RPMI7951 (cell line): ENCODE measurements around the gene TMEM248. TPM values are rescaled to one million over a fixed set of nuclear protein-coding genes. Genes with fewer than 3 reads are reported as not detected.
"Not testable (repeated sequence)": the region's sequence is repeated elsewhere in the genome, so short reads cannot be mapped to it uniquely, and the experiment has no call there.

Experiments
- DNase-seq: peaks from one replicate; pipeline ENCODE4 v3.0.0-alpha.2; 2012; ENCODE audit warnings: low read depth
- total RNA-seq: library from RNA; depleted of rRNA; stranded (reverse); fragments of >200 nt; shearing (Covaris generic); gene quantifications from 2 replicates; pipeline ENCODE4 v1.2.3, GENCODE V29; 2014

Gene TMEM248
- total RNA-seq, 1 experiment from 2014 or later, result 120 TPM

DNA sequence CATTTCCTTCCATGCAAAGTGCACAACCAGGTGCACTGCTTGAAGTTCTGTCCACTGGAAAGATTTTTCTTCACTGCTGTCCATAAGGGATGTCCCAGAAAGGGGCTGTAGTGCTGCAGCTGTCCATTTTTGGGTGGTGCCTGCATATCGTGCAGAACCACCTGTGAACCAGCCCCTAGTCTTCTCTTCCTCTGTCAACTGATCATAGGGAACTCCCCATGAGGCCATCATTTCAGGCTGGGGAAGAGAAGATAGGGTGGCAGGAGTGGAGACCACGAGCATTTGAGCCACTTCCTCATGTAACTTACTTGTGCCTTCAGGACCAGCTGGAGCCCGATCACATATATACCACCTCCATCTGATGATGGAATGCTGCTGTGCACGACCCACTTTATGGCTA lies 12.4 kb upstream of the TMEM248 start:
- DNase-seq, result not testable (repeated sequence)

DNA sequence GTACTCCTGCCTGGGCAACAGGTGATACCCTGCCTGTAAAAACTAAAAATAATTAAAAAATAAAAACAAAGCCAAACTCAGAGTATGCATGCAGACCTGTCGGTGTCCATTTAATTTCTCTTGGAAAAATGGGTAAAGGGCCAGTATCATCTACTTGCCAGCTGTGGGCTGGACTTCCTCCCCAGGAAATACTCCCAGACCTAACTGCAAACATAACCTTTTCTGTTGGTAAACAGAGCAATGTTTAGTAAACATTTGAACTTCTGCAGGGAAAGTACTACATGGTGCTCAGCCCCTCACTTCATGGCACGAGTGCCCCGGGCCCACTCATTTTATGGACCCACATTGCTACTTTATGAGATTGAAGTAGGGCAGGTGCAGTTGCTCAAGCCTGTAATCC lies 10.2 kb upstream of the TMEM248 start:
- no peak for DNase-seq

DNA sequence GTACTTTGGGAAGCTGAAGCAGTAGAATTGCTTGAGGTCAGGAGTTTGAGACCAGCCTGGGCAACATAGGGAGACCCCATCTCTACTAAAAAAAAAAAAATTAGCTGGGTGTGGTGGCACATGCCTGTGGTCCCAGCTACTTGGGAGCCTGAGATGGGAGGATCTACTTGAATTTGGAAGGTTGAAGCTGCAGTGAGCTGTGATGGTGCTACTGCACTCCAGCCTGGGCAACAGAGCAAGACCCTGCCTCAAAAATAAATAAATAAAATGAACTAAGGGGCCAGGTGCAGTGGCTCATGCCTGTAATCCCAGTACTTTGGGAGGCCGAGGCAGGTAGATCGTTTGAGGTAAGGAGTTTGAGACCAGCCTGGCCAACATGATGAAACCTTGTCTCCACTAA lies 9.8 kb upstream of the TMEM248 start:
- not testable (repeated sequence) for DNase-seq

DNA sequence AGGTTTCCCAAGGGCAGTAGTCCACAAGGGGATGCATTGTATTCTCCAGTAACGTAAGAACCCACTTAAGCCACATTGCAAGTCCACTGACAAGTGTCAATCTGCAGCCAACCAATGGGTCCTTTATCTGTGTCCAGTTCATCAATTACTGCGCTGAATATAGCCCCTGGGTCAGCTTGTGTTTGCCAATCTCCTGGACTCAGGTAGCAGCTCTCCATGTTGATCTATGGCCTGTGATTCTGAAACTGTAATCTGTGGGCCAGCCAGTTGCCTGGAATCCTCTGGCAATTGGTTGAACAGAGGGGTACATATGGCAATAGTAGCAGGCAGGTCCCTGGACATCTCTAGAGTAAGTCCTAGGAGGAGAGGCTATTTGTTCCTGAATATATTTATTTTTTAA lies 8.8 kb upstream of the TMEM248 start:
- no peak for DNase-seq

DNA sequence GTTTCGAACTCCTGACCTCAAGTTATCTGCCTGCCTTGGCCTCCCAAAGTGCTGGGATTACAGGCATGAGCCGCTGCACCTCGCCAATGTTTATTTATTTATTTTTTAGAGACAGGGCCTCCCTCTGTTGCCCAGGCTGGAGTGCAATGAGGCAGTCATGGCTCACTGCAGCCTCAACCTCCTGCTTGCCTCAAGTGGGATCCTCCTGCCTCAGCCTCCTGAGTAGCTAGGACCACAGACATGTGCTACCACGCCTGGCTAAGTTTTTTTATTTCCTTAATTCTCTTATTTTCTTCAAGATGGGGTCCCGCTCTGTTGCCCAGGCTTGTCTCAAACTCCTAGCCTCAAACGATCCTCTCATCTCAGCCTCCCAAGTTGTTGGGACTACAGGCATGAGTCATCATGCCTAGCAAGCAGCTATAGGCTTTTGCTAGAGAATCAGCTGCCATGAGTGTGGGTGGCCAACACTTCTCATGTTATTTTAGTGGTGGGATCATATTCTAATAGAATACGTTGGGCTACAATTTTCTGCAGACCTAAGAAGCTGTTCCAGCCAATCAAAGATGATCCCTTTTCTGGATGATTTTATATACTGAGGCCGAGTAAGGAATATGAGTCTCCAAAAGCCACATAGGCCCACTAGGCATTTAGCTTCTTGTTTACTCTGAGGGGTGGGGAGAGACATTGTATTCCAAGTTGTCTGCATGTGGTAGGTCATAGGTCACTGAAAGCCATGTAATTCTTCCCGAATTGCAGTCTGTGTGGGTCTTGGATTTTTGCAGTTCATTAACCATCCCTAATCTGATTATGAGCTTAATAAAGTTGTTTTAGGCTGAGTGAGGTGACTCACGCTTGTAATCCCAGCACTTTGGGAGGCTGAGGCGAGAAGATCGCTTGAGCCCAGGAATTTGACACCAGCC lies 7.6 kb upstream of the TMEM248 start:
- DNase-seq, result peak; percentile 8

DNA sequence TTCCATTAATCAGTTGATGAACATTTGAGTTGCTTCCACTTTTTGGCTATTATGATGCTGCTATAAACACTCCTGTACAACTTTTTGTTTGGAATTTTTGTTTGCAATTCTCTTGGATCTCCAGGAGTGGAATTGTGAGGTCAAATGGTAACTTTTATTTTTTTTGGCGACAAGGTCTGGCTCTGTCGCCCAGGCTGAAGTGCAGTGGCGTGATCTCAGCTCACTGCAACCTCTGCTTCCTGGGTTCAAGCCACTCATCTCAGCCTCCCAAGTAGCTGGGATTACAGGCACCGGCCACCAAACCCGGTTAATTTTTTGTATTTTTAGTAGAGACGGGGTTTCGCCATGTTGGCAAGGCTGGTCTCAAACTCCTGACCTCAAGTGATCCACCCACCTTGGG lies 3.1 kb upstream of the TMEM248 start:
- not testable (repeated sequence) for DNase-seq

DNA sequence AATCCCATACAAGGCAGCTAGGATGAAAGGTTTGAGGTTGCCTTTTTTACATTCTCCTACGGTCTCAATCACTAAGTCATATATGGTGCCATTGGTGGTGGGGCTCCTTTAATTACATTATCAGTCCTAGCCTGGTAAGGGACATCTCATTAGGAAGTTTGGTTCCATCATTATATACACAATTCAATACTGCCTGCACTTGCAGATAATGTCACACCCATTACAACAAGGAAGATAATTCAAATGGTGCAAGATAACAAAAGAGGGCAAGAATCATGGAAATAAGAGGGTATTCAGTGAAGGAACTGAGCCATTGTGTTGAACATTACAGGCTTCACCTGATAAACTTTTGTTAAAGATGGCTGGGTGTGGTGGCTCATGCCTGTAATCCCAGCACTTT lies 1.7 kb upstream of the TMEM248 start:
- DNase-seq, result no peak

DNA sequence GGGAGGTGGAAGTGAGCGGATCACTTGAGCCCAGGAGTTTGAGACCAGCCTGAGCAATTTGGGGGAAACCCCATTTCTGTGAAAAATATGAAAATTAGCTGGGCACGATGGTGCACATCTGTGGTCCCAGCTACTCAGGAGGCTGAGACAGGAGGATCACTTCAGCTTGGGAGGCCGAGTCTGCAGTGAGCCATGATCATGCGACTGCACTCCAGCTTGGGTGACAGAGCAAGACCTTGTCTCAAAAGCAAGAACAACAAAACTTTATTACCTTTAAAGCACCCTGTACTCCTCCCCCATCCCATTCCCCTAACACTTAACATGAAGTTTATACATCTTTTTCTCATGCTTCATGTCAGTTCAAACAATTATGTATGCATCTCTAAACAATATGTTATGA lies 1.3 kb upstream of the TMEM248 start:
- no peak for DNase-seq

DNA sequence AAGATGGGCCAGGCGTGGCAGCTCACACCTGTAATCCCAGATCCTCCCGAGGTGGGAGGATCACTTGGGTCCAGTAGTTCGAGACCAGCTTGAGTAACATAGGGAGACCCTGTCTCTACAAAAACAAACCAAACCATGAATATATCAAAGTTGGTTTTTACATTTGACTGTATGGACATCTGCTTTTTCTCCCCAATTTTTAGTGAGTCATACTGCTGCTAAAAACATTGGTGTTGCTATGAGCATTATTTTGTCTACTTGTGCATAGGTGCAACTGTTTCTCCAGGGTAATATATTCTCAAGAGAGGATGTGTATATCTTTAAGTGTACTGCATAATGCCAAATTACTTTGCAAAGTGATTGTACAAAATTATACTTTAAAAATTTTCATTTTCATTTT lies 769 bp upstream of the TMEM248 start:
- DNase-seq, result no peak

DNA sequence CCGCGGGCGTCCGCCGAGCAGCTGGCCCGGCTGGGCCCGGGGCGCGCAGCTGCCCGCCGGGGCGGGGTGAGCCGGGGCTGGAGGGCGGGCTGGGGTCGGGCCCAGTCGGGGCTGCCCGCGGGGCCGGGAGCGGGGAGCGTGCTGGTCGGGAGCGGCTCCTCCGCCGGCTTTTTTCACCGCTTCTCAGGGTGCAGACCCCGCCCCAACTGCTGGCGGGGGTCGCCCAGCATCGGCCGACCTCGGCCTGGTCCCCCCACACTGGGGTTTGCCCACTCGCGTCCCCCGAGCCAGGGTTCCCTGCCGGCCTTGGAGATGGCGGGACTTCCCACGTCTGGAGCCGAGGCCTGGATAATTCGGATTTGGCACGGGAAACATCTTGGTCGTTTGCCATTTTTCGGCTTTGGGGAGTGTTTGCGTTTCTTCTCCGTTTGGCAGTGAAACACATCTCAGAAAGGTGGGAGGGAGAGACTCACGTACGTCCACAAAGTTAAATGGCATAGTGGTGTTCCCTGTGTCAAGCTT lies 432 bp downstream of the TMEM248 start:
- peak; percentile 56 for DNase-seq

DNA sequence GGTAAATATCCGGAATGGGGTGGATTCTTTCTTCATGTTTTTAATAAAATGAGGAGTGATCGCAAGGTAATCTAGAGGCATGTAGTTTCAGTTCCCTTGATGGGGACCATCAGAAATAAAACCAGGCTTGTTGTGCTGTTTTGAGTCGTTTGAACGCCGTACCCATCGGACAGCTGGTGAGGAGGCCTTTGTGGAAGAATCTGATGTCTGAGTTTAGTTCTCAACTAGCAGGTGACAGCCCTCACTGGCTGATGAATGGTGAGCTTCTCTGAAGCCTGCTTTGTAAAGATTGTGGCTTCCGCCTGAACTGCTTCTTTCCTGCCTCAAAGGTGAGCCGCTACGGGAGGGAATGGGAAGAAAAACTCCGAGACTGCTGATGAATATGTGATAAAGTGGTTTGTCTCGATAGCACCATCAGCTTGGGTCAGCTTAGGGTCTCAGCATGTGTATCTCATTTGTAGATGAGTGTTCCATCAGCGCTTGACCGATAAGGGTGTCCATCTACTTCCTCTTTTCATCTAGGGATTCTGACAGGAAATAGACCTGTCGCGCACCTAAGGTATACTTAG lies 977 bp downstream of the TMEM248 start:
- peak; percentile 4 for DNase-seq

DNA sequence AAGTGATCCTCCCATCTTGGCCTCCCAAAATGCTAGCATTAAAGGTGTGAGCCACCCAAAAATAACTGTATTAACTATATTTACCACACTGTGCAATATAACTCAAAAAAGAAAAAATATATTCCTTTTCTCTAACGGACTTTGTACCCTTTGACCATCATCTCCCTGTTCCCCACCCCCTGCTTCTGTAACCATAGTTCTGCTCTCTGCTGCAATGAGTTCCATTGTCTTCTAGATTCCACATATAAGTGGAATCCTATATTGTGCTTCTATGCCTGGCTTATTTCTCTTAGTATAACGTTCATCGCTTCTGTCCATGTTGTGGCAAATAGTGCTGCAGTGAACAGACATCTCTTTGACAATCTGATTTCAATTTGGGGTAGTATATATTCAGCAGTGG lies 4.2 kb downstream of the TMEM248 start:
- DNase-seq, result no peak

DNA sequence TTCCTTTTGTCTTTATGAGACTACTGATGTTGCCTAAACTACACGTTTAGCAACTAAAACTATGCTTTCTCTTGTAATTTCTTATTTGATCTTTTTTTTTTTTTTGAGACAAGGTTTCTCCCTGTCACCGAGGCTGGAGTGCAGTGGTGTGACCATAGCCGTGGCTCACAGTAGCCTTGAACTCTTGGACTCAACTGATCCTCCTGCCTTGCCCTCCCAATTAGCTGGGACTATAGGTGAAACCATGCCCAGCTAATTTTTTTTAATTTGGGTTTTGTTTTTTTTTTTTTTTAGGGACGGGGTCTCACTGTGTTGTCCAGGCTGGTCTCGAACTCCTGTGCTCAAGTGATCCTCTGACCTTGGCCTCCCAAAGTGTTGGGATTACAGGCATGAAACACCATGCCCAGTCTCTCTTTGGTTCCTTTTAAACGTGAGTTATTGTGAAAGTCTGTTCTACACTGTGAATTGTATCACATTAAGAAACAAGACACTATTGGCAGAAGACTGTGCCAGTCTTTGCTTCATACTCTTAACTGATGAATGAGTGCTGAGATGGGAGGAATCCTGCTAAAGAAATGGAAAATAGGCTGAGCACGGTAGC lies 6.4 kb downstream of the TMEM248 start:
- DNase-seq, result no peak

DNA sequence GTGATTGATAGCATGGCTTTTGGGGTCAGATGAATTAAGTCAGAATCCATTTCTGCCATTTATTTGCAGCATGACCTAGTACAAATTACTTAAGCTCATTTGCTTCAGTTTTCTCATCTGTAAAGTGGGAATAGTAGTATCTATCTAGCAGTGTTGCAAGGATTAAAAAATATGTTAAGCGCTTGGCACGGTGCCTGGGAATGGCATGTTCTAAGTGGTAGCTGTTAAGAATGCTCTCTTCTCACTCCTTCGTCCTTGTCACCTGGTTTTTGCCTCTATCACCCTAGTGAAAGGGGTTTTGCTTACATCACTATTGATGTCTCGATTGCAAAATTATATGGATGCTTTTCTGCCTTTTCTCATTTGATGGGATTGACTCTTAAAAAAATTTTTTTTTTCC lies 7.4 kb downstream of the TMEM248 start:
- no peak for DNase-seq

DNA sequence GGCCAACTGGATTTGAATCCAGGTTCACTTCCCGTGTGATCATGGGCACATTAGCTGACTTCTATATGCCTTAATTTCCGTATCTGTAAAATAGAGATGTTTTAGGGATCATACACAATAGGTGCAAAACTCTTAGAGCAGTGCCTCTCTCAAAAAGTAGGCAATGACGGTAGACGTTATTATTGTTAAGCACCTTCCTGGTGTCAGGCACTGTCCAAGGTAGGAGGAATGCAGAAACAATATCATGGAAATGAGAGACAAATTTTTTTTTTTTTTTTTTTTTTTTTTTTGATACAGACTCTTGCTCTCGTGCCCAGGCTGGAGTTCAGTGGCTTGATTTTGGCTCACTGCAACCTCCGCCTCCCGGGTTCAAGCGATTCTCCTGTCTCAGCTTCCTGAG lies 8.1 kb downstream of the TMEM248 start:
- DNase-seq, result no peak

DNA sequence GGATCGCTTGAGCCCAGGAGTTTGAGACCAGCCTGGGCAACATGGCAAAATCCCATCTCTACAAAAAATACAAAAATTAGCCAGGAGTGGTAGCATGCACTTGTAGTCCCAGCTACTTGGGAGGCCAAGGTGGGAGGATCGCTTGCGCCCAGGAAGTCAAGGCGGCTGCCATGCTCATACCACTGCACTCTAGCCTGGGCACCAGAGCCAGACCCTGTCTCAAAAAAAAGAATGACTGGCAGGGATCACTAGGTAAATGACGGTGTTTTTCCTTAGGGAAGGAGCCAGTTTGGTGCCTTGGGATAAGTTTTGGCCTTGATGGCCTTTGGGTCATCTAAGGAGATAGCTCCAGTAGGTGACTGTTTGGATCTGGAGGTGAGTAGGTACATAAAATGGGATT lies 8.9 kb downstream of the TMEM248 start:
- no peak for DNase-seq

DNA sequence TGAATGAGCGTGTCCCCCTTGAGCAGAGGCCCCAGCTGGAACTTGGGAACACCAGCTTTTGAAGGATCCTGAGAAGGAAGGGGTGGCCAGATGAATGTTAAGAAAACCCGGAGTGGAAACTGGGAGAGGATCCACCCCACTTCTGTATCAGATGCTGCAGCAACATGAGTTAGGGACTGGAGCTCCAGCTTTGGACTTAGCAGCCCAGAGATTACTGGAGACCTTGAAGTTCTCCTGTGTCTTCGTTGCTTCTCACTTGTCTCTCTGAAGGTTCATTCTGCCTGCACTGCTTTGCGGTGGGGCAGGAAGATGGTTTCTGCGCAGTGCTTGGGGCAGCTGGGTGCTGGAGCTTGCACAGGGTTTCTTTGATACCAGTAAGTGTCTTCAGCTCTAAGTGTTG lies 9.3 kb downstream of the TMEM248 start:
- DNase-seq, result peak; percentile 34

DNA sequence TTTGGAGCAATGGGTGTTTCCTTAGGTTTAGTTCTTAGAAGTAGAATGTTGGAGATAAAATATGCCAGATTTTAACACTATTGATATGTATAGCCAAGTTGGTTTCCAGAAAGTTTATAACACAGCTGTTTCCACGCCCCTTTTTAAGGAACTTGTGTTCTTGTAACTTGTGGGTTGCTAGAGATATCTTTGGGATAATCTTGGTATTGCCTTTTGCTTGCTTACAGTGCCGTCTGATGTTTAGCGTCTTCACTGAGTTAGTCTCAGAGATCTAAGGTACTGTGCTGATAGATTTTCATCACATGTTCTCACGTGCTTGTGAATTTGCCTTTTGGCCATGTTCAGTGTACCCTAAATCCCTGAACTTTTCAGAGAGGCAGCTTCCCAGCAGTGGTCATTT lies 12.4 kb downstream of the TMEM248 start:
- DNase-seq, result no peak

DNA sequence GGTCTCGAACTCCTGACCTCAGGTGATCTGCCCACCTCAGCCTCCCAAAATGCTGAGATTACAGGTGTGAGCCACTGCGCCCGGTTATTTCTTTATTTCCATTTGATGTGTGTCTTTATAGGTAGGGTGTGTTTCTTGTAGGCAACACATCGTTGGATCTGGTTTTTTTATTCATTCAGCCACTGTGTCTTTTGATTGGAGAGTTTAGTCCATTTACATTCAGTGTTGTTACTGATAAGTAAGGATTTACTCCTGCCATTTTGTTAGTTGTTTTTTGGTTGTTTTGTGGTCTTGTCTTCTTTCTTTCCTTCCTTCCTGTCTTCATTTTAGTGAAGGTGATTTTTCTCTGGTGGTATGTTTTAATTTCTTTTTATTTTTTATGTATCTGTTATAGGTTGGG lies 16.9 kb downstream of the TMEM248 start:
- no peak for DNase-seq

DNA sequence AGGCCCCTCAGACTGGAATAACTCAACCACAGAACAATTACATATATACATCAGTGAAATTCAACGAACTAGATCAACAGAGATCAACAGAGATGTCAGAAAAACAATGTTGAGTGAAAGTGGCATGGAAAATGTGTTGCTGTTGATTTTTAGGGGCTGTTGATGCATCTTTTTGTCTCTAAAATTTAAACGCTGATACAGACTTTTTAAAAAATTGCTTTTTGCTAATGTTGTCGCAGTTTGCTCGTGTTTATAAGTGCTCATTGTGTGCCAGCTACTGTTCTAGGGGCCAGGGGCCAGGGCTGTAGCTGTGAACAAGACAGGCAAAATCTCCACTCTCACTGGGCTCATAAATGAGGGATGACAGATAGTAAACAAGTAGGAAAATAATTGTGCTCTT lies 18.3 kb downstream of the TMEM248 start:
- DNase-seq, result no peak

DNA sequence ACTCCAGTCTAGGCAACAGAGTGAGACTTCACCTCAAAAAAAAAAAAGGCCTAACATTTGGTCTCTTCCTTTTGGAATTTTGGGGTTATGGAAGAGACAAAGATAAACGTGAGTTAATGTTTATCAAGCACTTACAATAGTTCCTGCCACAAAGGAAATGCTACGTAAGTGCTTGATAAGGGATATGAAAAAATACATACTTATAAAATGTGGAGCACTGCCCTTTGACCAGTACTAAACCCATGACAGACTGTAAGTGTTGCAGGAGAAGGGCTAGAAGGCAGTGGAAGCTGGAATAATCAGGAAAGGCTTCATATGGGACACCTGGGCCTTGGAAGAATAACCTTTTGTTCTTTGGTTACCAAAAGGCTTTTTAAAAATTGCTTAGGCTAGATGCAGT lies 25.5 kb downstream of the TMEM248 start:
- no peak for DNase-seq

DNA sequence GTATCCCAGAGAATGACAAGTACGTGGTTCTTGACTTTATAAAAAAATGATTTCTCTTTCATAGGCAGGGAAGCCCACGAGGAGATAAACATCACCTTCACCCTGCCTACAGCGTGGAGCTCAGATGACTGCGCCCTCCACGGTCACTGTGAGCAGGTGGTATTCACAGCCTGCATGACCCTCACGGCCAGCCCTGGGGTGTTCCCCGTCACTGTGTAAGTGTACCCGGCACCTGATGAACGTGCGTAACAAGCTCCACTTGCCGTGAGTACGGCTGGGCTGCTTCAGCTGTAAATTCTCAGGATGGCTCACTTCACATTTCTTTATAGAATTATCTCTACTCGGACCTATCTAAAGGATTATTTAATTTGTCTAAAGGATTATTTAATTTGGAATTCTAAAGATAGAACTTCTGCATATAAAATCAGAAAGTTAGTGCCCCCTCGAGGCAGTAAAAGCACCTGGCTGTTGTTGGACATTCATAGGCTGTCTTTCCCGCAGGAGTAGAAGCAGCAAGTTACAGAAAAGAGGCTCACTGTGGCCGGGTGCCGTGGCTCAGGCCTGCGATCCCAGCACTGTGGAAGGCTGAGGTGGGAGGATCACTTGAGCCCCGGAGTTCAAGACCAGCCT lies 27.6 kb downstream of the TMEM248 start:
- no peak for DNase-seq
